Stimulated activated naive CD4-positive, alpha-beta T cell (primary cell): ENCODE data around the gene PASK.

ENCODE experiments used
- DNase-seq, 6 experiments: peaks; one replicate each; lab custom pipeline; 2025; lab: John Stamatoyannopoulos, UW

PASK gene

DNA sequence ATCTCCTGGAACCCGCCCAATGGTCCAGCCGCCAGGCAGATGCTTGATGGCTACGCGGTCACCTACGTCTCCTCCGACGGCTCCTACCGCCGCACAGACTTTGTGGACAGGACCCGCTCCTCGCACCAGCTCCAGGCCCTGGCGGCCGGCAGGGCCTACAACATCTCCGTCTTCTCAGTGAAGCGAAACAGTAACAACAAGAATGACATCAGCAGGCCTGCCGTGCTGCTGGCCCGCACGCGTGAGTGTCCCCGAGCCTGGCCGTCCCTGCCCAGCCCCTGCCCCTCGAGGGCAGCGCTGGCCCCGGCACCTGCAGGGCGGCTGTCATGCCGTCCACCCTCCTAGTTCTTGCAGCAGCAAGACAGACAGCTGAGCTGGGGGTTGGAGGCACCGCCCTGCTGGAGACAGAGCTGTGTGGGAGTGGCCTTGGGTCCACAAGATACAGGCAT is 83.9 kb downstream of the PASK start:
- DNase-seq = no peak

DNA sequence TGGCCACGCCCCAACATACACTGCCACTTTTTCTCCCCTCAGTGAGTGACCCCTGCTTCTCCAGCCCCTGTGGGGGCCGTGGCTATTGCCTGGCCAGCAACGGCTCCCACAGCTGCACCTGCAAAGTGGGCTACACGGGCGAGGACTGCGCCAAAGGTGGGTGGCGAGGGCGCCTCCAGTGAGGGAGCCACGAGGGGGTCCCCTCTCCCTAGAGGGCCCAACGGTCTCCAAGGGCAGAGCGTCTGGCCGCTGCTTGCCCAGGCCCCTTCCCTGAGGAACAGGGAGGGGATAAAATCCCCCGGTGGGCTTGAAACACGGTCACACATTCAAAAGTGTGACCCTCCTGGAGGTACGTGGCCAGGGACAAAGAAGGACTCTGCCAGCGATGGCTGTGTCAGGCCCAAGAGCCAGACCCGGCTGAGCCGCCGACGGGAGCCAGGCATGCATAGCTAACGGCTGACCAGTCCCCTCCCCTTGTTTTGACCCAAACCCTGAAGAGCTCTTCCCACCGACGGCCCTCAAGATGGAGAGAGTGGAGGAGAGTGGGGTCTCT is 84.4 kb downstream of the PASK start:
- DNase-seq = no peak

DNA sequence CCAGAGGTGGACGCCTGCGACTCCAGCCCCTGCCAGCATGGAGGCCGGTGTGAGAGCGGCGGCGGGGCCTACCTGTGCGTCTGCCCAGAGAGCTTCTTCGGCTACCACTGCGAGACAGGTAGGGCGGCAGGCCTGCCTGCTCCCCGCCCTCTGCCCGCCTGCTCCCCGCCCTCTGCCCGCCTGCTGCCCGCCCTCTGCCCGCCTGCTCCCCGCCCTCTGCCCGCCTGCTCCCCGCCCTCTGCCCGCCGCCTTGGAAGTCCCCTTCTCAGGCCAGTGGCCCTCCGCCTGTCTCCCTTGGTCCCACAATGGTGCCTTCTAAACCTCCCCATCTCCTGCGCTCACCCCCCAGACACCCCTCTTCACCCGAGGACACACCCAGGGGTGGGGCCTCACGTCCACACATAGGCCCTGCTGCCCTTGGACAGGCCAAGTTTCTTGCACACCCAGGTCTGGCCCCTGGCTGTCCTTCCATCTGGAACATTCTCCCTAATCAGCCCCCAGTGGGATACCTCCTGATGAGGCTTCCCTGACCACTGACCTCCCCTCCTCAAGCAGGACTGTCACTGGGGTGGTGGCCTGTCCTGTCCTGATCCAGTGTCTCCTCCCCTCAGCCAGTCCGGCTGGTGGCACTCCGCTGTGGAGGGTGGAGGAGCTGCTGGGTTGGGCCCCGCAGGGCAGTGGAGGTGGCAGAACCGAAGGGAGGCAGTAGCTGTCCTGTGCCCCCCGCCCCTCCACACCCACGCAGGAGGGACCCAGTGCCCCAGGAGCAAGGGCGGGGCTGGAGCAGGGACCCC is 85.1 kb downstream of the PASK start:
- peak; percentile 20 to 47 (median 39) for DNase-seq

DNA sequence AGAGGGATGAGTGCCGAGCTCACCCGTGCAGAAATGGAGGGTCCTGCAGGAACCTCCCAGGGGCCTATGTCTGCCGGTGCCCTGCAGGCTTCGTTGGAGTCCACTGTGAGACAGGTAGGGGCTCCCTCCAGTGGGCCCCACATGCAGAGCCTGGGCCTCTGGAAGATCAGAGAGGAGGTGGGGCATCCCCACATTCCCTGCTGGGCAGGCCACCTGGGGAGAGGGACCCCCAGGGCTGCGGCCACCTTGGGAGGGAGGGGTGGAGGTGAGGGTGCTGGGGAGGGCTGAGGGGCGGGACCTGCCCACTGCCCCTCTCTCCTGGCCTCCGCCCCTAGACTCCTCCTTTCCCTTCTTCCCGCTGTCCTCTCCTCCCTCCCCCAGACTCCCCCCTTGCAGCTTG is 85.7 kb downstream of the PASK start:
- DNase-seq = no peak

DNA sequence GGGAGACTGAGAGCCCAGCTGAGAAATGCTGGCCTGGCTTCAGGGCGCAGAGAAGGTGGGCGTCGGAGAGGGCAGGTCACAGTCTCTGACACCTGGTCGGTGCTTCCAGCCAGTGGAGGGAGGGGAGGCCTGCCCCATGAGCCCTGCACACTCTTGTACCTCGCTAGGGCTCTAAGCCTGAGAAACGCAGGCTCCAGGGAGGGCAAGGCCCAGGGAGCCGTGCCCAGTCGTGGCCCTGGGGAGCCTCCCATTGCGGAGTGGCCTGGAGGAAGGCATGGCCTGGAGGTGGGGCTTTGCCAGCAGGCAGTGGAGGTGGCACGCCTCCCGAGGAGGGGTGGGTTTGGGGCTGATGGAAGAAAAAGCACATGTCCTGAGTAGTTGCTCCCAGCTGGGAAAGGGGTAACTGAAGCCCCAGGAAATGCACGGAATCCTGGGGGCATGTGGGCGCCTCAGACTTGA is 86.2 kb downstream of the PASK start:
- DNase-seq = no peak

DNA sequence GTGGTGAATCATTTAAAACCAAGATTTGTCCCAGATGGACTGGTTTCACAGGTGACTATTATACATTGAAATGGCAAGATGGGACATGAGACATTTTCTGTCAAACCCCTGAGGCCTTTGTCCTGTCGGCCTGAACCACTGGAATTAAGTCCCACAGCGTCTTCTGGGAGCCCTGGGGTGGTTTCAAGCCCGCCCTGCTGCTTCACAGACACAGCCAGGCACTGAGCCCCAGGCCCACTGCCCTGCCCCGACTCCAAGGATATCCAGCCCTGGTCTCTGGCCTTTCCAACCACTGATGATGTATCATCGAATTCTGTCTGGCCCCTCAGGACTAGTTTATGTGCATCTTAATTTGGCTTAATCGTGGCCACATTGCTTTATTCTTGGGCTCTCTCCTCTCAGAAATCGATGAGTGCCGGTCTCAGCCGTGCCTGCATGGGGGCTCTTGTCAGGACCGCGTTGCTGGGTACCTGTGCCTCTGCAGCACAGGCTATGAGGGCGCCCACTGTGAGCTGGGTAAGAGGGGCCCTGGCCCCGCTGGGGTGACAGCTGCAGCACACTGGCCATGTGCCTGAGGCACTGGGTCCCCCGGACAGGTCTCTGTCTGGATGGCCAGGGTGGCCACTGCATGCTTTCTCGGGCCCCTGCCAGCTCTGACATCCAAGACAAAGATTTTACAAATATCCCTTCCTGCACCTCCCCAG is 86.7 kb downstream of the PASK start:
- no peak for DNase-seq

DNA sequence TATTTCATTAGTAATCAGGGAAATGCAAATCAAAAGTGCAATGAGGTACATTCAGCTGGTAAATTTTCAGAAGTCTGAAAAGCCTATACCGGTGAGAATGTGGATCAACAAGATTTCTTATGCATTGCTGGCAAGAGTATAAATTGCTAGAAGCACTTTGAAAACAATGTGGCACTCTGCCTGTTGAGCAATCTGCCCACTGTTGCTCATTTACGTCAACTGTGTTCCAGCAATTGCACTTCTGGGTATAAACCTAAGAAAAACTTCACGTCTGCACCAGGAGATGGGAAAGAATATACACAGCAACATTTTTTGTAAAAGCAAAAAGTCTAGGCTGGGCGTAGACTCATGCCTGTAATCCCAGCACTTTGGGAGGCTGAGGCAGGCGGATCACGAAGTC is 88.0 kb downstream of the PASK start:
- no peak for DNase-seq
